IMR-90 (cell line): ENCODE measurements around the gene NCOA3. TPM values are rescaled to one million over a fixed set of nuclear protein-coding genes. Genes with fewer than 3 reads are reported as not detected.

Experiments
- ATAC-seq: fragments of 200-7000 bp; cut with Tn5 transposase; 2 replicates; pipeline ENCODE4 v1.9.1; 2020; ENCODE audit warnings: low read depth, mild to moderate bottlenecking, moderate library complexity
- BruUV-seq: library from RNA; stranded (reverse); fragments of 400-500 nt; replicated peaks from 2 replicates; lab custom pipeline; 2021; lab: Mats Ljungman, UMichigan
- CTCF ChIA-PET: fragments of 300-600 bp; formaldehyde crosslinking; extraction: SDS; loops from one replicate; lab custom pipeline; 2021; ENCODE audit warnings: antibody characterized with exemption; lab: Yijun Ruan, JAX
- POLR2A ChIA-PET: fragments of 300-600 bp; sonication (Branson Sonifier 250); formaldehyde crosslinking; loops from one replicate; lab custom pipeline; 2022; ENCODE audit warnings: antibody characterized with exemption; ENCODE audit not compliant: unreplicated experiment; lab: Charles Lee
- DNase-seq: peaks from one replicate; pipeline ENCODE4 v3.0.0; 2013
- H2AFZ ChIP-seq: replicated peaks from 2 replicates; pipeline ENCODE3; 2013; ENCODE audit warnings: low read length, mild to moderate bottlenecking; ENCODE audit not compliant: poor library complexity
- H2AK5ac ChIP-seq: 2 replicates; pipeline ENCODE4 v1.6.1; 2013; ENCODE audit warnings: low read depth, low read length, inconsistent platforms
- H2AK9ac ChIP-seq: replicated peaks from 2 replicates; pipeline ENCODE3; 2013; ENCODE audit warnings: mild to moderate bottlenecking, low read depth, low read length, moderate library complexity; ENCODE audit not compliant: poor library complexity
- H2BK120ac ChIP-seq: 2 replicates; pipeline ENCODE4 v1.6.1; 2013; ENCODE audit warnings: low read depth, low read length, inconsistent platforms
- H2BK15ac ChIP-seq: 3 replicates; pipeline ENCODE4 v1.6.1; 2013; ENCODE audit warnings: low read depth, low read length, inconsistent platforms
- H2BK20ac ChIP-seq: 2 replicates; pipeline ENCODE4 v1.6.1; 2013; ENCODE audit warnings: low read depth, mild to moderate bottlenecking, inconsistent platforms, low read length, moderate library complexity
- H2BK5ac ChIP-seq: 2 replicates; pipeline ENCODE4 v1.6.1; 2013; ENCODE audit warnings: mild to moderate bottlenecking, low read depth, low read length, inconsistent platforms; ENCODE audit not compliant: poor library complexity, severe bottlenecking
- H3K14ac ChIP-seq: replicated peaks from 2 replicates; pipeline ENCODE4 v1.6.1; 2013; ENCODE audit warnings: low read depth, low read length, inconsistent platforms
- H3K18ac ChIP-seq: 2 replicates; pipeline ENCODE4 v1.6.1; 2013; ENCODE audit warnings: low read depth, low read length, control low read depth
- H3K23ac ChIP-seq: 2 replicates; pipeline ENCODE4 v1.6.1; 2013; ENCODE audit warnings: low read depth, low read length, inconsistent platforms
- H3K27ac ChIP-seq: 2 replicates; pipeline ENCODE4 v1.5.1; 2013; ENCODE audit warnings: mild to moderate bottlenecking, control low read depth, low read length; ENCODE audit not compliant: insufficient read depth
- H3K27me3 ChIP-seq: 2 replicates; pipeline ENCODE4 v1.6.1; 2013; ENCODE audit warnings: low read length; ENCODE audit not compliant: control insufficient read depth, insufficient read depth
- H3K36me3 ChIP-seq: 2 replicates; pipeline ENCODE4 v1.6.1; 2013; ENCODE audit warnings: low read length, mixed read lengths; ENCODE audit not compliant: control insufficient read depth, insufficient read depth
- H3K4ac ChIP-seq: 2 replicates; pipeline ENCODE4 v1.6.1; 2013; ENCODE audit warnings: low read depth, low read length, inconsistent platforms
- H3K4me1 ChIP-seq: 2 replicates; pipeline ENCODE4 v1.6.1; 2013; ENCODE audit warnings: low read length, mixed read lengths; ENCODE audit not compliant: control insufficient read depth, insufficient read depth
- H3K4me2 ChIP-seq: 2 replicates; pipeline ENCODE4 v1.6.1; 2013; ENCODE audit warnings: low read depth, mild to moderate bottlenecking, control low read depth, low read length, moderate library complexity
- H3K4me3 ChIP-seq: 2 replicates; pipeline ENCODE4 v1.5.1; 2013; ENCODE audit warnings: low read depth, mild to moderate bottlenecking, control low read depth, low read length, moderate library complexity; ENCODE audit not compliant: insufficient read depth
- H3K56ac ChIP-seq: 2 replicates; pipeline ENCODE4 v1.6.1; 2013; ENCODE audit warnings: low read length, inconsistent platforms; ENCODE audit not compliant: insufficient read depth; ENCODE audit errors: extremely low read depth
- H3K79me1 ChIP-seq, 2 experiments: 2 replicates each; pipeline ENCODE4 v1.6.1; 2013; ENCODE audit warnings: low read length in 2 of 2, inconsistent platforms in 1 of 2, low read depth in 1 of 2
- H3K9ac ChIP-seq: 2 replicates; pipeline ENCODE4 v1.6.1; 2013; ENCODE audit warnings: low read depth, low read length, control low read depth
- H3K9me1 ChIP-seq: 2 replicates; pipeline ENCODE4 v1.6.1; 2013; ENCODE audit warnings: low read length, inconsistent platforms; ENCODE audit not compliant: insufficient read depth
- H3K9me3 ChIP-seq: 2 replicates; pipeline ENCODE4 v1.6.1; 2013; ENCODE audit warnings: low read length; ENCODE audit not compliant: control insufficient read depth, insufficient read depth
- H4K20me1 ChIP-seq: 2 replicates; pipeline ENCODE4 v1.6.1; 2013; ENCODE audit warnings: low read length, inconsistent platforms; ENCODE audit not compliant: insufficient read depth
- H4K5ac ChIP-seq: 2 replicates; pipeline ENCODE4 v1.6.1; 2013; ENCODE audit warnings: mild to moderate bottlenecking, low read depth, low read length, control low read depth
- H4K8ac ChIP-seq, 2 experiments: 2 replicates each; pipeline ENCODE4 v1.6.1; 2013; ENCODE audit warnings: low read depth in 2 of 2, low read length in 2 of 2, control low read depth in 1 of 2, inconsistent platforms in 1 of 2
- H4K91ac ChIP-seq: 2 replicates; pipeline ENCODE4 v1.6.1; 2013; ENCODE audit warnings: low read depth, low read length, inconsistent platforms; ENCODE audit not compliant: insufficient read depth
- CEBPB ChIP-seq: IDR thresholded peaks from 2 replicates; pipeline ENCODE4 v1.6.1; 2012; ENCODE audit warnings: low read depth, low read length, improper control_type of control experiment
- FOS ChIP-seq: fragments of 150-350 bp; IDR thresholded peaks from 2 replicates; pipeline ENCODE4 v1.6.1; 2016; ENCODE audit warnings: low read depth, low read length
- MAZ ChIP-seq: IDR thresholded peaks from 2 replicates; pipeline ENCODE4 v1.6.1; 2012; ENCODE audit warnings: low read depth, mild to moderate bottlenecking, low read length, improper control_type of control experiment, moderate library complexity, borderline replicate concordance
- MXI1 ChIP-seq: IDR thresholded peaks from 2 replicates; pipeline ENCODE4 v1.6.1; 2012; ENCODE audit warnings: low read depth, mild to moderate bottlenecking, low read length, moderate library complexity, borderline replicate concordance
- POLR2A ChIP-seq: IDR thresholded peaks from 2 replicates; pipeline ENCODE4 v1.6.1; 2012; ENCODE audit warnings: mild to moderate bottlenecking, low read depth, low read length
- RAD21 ChIP-seq: IDR thresholded peaks from 2 replicates; pipeline ENCODE4 v1.6.1; 2012; ENCODE audit warnings: low read length, improper control_type of control experiment
- RCOR1 ChIP-seq: IDR thresholded peaks from 2 replicates; pipeline ENCODE4 v1.6.1; 2012; ENCODE audit warnings: mild to moderate bottlenecking, low read length, improper control_type of control experiment; ENCODE audit not compliant: insufficient replicate concordance
- WGBS, 2 experiments: methylation state at CpG; one replicate each; pipeline versions ENCODE4 v1.1.5 to v1.1.7; 2013; ENCODE audit warnings: missing lambda C conversion rate in 2 of 2; ENCODE audit not compliant: insufficient read length in 1 of 2; ENCODE audit errors: extremely low coverage in 2 of 2; 5-methylcytosine and 5-hydroxymethylcytosine counted together
- dilution Hi-C: fragments of 300-500 bp; cut with HindIII; formaldehyde crosslinking; loops from one replicate; pipeline ENCODE4 v1.14.3; 2018; ENCODE audit warnings: low sequenced_read_pairs; ENCODE audit not compliant: unreplicated experiment
- in situ Hi-C: fragments of 300-500 bp; cut with MboI; formaldehyde crosslinking; loops from 3 replicates; pipeline ENCODE4 v1.14.3; 2019; ENCODE audit warnings: low sequenced_read_pairs, inconsistent platforms, mixed read lengths
- intact Hi-C: fragments of 100-400 bp; cut with micrococcal nuclease; formaldehyde crosslinking; loops from 2 replicates; pipeline ENCODE4 v1.10.0; 2022
- polyA plus RNA-seq, 3 experiments: library from polyadenylated mRNA; depleted of rRNA; stranded (reverse); fragments of >200 nt; gene quantifications; 2 replicates each; pipeline ENCODE4 v1.2.3, GENCODE V29; 2012; ENCODE audit warnings: low replicate concordance in 1 of 3
- total RNA-seq: library from RNA; depleted of rRNA; stranded (reverse); fragments of >200 nt; gene quantifications from 2 replicates; pipeline ENCODE4 v1.2.3, GENCODE V29; 2012
- TF ChIP-seq, protein P1 (sequence below): fragments of 150-350 bp; IDR thresholded peaks from 2 replicates; pipeline ENCODE4 v1.6.1; 2017; ENCODE audit warnings: mild to moderate bottlenecking, antibody characterized with exemption, low read length, low read depth
- TF ChIP-seq, protein P2 (sequence below): fragments of 150-350 bp; IDR thresholded peaks from 2 replicates; pipeline ENCODE4 v1.6.1; 2016; ENCODE audit warnings: low read depth, mild to moderate bottlenecking, low read length, moderate library complexity, borderline replicate concordance

The NCOA3 gene
- total and polyA plus RNA-seq, 2 of the 4 experiments (the other 2 are of a cell fraction): 8.8 to 29.0 TPM

DNA sequence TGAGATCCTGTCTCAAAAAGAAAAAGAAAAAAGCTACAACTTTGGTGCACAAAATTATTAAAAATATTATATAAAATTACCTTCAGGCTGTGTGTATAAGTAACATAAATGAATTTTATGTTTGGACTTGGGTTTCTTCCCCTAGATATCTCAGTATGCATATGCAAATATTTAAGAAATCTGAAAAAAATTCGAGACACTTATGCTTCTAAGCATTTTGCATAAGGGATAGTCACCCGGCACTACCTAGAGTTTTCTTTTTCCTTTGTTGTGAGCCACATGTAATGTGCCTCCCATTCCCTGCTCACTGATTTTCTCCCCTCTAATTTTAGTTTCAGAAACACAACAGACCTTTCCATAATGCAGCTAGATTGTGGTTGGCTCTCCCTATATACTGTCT, 79.4 kb downstream of the NCOA3 start:
- Histone ChIP-seq H4K20me1 (peaks cover 5% of the 10 kb centered on the region; the same call in 1 of the 2 replicates), H2BK15ac (no peak overlapping the region), H2BK20ac (no peak overlapping the region), H3K14ac (no peak overlapping the region), H4K8ac (0 out of 4 replicates have a peak overlapping the region, but pooled peaks of 1 of the 2 experiments have one; percentile 16), H2AFZ (no peak overlapping the region), H3K4ac (no peak overlapping the region), H3K23ac (no peak overlapping the region), H2AK9ac (no peak overlapping the region), H4K5ac (no peak overlapping the region), H2BK5ac (no peak overlapping the region), H3K79me1 (peaks cover 32 to 66% of the 10 kb centered on the region in 2 experiments), H3K4me3 (no peak overlapping the region), H3K9me3 (no peaks in the 10 kb centered on the region), H3K4me1 (peaks cover 2% of the 10 kb centered on the region; the same call in 1 of the 2 replicates), H3K56ac (no peak overlapping the region), H3K18ac (no peak overlapping the region), H2AK5ac (no peak overlapping the region), H2BK120ac (no peak overlapping the region), H3K9me1 (peaks cover 7% of the 10 kb centered on the region), H3K36me3 (peaks cover 3% of the 10 kb centered on the region; the same call in 1 of the 2 replicates), H3K27me3 (no peaks in the 10 kb centered on the region), H3K9ac (no peak overlapping the region), H4K91ac (no peak overlapping the region), H3K4me2 (no peak overlapping the region), H3K27ac (no peak overlapping the region)
- in situ Hi-C loops (no loop called here), intact Hi-C loops (no loop called here), dilution Hi-C loops (no loop called here)
- POLR2A ChIA-PET: no interaction called here
- no peak for ATAC-seq
- no TSS peak for BruUV-seq
- DNase-seq: no peak
- CTCF ChIA-PET: interaction anchor here (0.6 kb wide), 1 partner anchor 67 kb away, joined by 3 read pairs; no protein-coding TSS in a partner anchor
- 100% methylated on average over 1 of the region's 2 CpGs; no CpG with 5 or more reads in 1 of the 2 experiments for WGBS, 2 experiments
- TF ChIP-seq, protein P1, sequence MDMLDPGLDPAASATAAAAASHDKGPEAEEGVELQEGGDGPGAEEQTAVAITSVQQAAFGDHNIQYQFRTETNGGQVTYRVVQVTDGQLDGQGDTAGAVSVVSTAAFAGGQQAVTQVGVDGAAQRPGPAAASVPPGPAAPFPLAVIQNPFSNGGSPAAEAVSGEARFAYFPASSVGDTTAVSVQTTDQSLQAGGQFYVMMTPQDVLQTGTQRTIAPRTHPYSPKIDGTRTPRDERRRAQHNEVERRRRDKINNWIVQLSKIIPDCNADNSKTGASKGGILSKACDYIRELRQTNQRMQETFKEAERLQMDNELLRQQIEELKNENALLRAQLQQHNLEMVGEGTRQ: no peak
- TF ChIP-seq CEBPB: no peak
- TF ChIP-seq RCOR1: no peak
- TF ChIP-seq RAD21: no peak
- TF ChIP-seq FOS: no peak
- TF ChIP-seq POLR2A: no peak
- TF ChIP-seq MXI1: no peak
- no peak for TF ChIP-seq MAZ
- TF ChIP-seq, protein P2, sequence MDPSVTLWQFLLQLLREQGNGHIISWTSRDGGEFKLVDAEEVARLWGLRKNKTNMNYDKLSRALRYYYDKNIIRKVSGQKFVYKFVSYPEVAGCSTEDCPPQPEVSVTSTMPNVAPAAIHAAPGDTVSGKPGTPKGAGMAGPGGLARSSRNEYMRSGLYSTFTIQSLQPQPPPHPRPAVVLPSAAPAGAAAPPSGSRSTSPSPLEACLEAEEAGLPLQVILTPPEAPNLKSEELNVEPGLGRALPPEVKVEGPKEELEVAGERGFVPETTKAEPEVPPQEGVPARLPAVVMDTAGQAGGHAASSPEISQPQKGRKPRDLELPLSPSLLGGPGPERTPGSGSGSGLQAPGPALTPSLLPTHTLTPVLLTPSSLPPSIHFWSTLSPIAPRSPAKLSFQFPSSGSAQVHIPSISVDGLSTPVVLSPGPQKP: no peak
